NCI-H524 (cell line): ENCODE data around the gene GLOD5.
A peak's percentile ranks its signal among the peaks of the same experiment; 100 is the strongest.
"Not testable (repeated sequence)": the region's sequence is repeated elsewhere in the genome, so short reads cannot be mapped to it uniquely, and the experiment has no call there.

Source experiments
- DNase-seq, 2 experiments: peaks; one replicate each; lab custom pipeline; 2025; lab: John Stamatoyannopoulos, UW

The GLOD5 gene

DNA sequence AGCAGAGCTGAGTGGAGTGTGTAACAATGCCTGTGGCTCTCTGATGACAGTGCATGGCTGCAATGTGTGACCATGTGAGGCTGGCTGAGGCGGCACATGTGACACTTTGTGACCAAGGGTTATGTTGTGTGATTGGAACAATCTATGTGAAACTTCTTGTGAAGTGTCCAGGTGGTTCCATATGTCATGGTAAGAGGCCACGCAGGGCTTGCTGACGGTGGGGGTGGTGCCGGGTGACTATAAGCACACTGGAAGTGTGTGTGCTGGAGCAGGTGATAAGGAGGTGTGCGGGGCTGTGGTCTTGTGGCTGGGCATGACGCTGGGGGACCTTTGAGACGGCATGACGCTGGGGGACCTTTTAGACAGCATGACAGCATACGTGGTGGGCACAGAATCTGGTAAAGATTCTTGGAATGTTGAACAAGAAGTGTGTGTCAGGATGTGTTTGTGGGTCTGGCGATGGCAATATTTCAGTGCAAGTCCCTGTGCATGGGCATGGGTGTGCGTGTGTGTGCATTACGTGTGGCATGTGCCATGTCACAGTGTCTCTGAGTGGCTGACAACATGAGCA, 32.9 kb downstream of the GLOD5 start:
- DNase-seq, result no peak

DNA sequence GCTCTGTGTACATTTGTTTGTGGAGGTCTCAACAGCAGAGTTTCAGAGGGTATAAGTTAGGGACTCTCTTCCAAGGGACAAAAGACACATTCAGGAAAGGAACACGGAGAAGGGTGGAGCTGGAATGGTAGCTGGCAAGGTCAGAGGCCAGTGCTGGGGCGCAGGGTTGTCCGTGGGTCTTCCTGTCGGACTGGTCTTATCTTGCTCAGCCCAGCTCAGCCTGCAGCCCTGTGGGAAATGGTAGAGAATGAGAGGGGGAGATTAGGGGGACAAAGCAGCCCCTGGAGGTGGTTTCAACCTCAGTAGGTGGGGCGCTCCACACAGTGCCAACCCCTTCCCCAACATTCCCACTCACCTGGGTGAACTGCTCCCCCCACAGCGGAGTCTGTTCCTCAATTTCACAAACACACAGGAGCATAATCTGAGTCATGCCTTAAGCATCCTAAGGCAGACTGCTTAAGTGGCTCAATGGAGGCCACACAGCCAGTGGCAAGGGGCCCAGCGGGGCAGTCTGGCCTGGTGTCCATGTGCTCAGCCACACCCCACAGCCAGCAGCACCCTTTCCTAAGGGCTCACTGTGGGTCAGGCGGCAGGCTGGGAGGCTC, 33.5 kb downstream of the GLOD5 start:
- DNase-seq, result no peak

DNA sequence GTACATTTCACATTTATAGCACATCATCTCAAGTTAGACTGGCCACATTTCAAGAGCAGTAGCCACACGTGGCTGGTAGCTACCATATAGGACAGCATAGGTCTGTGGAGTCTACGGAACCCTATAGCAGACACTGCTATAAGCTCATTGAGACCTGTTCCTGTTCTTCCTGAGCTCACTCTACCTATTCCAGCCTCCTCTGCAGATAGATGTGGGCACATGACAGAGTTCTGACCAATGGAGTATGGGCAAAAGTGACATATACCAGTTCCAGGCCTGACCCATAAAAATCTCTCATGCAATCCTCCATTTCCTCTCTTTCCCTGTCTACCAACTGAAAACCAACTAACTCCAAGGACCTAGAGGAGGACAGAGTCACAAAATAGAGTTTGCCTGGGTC, 36.8 kb downstream of the GLOD5 start:
- no peak for DNase-seq

DNA sequence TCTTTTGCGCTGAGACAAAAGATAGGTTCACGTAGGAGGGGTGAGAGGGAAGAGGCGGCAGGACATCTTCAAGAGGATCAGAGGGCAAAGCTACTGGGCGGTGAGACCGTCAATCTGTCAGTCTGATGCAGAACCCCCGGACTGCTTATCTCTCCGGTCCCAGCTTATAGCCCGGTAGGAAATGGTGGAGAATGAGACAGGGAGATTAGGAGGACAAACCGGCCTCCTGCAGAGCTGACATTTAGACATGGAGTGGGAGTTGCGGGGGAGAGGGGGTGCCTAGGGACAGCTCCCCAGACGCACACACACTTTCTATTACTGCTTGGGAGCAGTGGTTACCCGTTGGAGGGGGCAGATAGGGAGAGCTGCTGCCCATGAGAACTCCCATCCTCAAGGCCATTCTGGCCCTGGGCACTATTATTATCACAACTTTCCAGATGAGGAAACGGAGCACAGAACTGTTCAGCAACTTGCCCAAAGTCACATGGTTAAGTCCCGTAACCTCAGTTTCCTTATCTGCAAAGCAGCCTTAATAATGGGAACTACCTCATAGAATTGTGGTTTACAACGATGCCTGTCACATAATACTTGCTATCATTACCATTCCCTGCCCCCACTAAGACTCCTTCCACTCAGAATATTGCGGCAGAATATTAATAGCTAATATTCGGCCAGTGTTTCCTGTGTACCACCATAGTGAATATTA, 39.2 kb downstream of the GLOD5 start:
- DNase-seq, result peak in 1 of 2 experiments; percentile 24

DNA sequence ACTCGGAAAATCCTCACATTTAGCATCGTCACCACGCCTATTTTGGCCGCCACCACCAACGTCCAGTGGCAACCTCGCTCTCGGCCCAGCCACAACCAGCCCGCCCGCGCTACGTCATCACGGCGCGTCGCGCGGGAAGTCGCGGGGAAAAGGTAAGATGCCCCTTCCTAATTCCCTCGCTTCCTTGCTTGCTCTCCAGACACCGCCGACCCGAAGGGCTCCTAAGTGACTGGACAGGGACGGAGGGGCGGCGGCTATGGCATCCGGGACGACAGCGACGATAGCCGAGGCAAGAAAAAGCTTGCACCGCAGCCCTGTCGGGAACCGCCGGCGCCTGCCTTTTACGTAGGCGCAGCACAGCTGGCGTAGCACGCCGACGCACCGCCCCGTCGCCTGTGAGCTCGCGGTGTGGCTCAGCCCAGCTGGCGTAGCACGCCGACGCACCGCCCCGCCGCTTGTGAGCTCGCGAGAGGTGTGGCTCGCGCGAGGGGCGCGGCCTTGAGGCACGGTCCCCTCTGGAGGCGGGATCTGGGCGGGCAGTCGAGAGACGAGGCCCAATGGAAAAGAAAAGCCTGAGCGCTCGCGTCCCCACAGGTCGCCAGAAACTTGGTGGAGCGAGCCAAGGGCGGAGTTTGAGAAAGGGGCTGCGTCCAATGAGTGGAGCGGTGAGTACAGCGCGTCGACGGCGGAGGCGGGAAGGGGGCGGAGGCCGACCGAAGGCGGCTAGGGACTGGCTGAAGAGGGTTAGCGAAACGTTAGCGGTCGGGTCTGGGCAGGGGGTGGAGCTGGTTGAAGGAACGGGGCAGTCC, 39.9 kb downstream of the GLOD5 start, which contains the start of gene HDAC6:
TSS of gene HDAC6 (plus strand) at position 788 of the 809 bp plus-strand sequence. CDS start 626 bp downstream, outside the sequence.
- peak; percentile 99 for DNase-seq

DNA sequence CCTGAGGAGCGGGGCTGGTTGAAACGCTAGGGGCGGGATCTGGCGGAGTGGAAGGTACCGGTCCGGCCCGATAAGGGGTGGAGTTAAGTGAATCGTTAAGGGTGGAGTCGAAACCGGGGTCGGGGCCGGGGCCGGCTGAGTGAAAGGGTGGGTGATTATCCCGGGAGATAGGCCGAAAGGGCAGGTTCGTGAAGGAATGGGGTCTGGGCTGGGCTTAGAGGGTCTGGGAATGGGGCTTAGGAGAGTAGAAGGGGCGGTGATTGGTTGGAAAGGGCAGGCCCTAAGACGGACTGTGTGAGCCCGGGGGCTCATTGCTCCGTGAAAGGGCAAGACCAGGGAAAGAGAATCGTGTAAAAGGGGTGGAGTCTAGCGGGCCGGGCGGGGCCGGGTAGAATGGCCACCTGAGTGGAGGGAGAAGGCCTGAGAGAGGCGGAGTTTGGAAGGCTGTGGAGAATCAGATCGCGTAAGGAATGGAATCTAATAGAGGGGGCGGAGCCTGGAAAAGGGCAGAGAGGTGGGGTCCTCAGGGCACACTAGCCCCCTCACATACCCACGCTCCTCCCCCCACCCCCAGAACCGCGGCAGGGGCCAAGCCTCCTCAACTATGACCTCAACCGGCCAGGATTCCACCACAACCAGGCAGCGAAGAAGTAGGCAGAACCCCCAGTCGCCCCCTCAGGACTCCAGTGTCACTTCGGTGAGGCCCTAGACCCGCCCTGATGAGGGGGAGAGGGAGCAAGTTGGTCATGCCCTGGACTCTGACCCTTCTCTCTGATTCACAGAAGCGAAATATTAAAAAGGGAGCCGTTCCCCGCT, 40.8 kb downstream of the GLOD5 start:
- DNase-seq, result peak; percentile 87 to 90

DNA sequence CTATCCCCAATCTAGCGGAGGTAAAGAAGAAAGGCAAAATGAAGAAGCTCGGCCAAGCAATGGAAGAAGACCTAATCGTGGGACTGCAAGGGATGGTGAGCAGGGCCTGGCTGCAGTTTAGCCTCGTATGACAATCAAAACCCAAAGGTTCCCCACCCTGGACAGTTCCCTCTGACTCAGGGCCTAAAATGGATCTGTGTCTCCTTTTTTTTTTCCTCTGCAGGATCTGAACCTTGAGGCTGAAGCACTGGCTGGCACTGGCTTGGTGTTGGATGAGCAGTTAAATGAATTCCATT, 41.3 kb downstream of the GLOD5 start:
- no peak for DNase-seq

DNA sequence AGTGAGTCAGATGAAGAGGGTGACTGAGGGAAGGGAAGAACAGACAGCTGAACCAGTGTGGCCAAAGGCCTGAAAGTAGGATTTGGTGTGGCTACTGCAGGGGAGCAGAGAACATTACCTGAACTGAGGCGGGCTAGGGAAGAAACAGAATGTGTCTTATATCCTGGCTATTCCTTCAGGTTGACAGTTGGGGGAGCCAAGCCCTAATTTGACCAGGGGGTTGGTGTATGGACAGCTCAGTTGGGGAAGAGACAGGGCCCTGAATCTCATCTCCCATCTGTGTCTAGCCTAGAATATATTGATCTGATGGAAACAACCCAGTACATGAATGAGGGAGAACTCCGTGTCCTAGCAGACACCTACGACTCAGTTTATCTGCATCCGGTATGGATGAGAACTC, 44.5 kb downstream of the GLOD5 start:
- DNase-seq, result peak in 1 of 2 experiments; percentile 5

DNA sequence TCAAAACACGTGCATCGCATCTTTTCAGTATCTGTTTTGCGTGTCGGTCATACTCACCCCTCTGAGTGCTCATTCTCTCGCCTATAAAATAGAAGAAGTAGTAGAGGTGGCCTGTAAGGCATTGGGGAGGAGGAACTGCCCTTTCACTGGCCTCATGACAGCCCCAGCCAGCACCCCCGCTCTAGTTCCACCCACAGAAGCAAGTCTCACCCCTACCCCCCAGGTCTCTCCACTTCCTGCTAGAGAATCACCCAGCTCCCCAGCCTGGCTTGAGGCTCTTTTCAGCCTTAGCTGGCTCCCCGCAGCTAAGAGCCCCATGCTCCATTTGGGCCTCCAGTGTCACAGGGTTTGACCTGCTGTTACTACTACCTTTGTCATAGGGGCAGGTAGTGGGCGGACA, 52.1 kb downstream of the GLOD5 start:
- DNase-seq, result no peak

DNA sequence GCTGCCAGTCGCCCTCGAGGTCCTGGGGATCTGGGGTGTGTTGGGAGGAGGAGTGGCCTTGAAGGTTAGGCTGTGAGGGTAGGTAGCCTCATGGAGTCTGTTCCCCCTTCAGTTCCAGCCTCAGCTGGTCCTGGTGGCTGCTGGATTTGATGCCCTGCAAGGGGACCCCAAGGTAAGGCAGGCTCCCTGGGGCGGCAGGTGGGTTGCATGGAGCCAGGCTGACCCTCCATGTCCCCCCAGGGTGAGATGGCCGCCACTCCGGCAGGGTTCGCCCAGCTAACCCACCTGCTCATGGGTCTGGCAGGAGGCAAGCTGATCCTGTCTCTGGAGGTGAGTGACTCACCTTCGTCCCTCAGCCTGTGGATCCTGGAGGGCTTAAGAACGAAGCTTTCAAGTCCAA, 53.2 kb downstream of the GLOD5 start:
- no peak for DNase-seq

DNA sequence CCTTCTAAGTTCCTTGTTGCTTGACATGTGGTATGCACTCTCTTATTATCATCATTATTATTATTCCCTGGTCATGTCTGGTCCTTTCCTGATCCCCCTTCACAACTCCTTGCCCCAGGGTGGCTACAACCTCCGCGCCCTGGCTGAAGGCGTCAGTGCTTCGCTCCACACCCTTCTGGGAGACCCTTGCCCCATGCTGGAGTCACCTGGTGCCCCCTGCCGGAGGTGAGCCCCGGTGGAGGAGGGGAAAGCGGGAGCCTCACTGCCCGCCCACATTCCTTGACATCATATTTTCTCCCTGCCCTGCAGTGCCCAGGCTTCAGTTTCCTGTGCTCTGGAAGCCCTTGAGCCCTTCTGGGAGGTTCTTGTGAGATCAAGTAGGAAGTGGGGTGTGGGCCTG, 53.7 kb downstream of the GLOD5 start:
- no peak for DNase-seq

DNA sequence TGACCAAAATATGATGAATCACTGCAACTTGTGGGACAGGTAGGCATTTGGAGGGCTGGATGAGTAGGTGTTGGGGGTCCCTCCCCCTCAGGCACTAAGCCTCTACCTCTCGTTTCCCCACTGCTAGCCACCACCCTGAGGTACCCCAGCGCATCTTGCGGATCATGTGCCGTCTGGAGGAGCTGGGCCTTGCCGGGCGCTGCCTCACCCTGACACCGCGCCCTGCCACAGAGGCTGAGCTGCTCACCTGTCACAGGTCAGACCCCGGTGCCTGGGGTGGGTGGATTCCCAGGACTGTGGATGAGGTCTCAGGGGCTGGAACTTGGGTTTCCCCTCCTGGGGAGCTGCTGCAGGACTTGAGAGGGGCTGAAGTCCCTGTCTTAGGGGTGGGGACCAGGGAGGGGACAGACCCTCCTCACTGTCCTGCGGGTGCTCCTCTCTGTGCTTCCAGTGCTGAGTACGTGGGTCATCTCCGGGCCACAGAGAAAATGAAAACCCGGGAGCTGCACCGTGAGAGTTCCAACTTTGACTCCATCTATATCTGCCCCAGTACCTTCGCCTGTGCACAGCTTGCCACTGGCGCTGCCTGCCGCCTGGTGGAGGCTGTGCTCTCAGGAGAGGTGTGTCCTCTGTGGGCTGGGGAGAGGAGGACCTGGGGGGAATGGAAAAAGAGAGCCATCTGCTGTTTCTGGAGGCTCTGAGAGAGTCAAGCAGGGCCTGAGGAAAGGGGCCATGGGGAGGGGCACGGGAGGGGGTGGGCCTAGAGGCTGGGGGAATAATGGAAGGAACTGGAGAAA, 54.7 kb downstream of the GLOD5 start:
- peak in 1 of 2 experiments; percentile 19 for DNase-seq

DNA sequence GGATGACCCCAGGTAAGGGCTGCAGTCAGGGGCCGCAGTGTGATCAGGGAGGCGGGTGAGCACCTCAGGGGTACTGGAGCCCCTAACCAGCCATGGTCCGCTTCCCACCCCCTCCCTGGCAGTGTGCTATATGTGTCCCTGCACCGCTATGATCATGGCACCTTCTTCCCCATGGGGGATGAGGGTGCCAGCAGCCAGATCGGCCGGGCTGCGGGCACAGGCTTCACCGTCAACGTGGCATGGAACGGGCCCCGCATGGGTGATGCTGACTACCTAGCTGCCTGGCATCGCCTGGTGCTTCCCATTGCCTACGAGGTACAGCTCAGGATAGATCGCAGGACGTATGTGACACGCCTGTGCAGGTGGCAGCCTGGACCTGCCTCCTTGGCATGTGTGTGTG, 56.6 kb downstream of the GLOD5 start:
- no peak for DNase-seq

DNA sequence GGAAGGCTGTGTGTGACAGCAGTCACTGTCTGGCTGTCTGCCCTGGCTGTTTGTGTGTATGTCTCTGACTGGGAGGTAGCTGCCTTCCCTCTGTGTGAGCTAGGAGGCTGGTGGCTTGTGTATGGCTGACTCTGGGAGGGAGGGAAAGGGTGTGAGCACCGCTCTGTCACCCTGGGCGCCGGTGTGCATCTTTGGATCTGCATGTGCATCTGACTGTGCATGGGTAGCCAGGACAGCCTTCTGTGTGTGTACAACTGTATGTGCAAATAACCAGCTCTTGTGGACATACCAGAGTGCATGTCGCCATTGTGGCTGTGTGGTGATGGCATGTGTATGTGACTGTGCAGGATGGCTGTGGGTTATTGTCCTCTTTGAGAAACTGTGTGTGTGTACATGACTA, 57.3 kb downstream of the GLOD5 start:
- no peak for DNase-seq

DNA sequence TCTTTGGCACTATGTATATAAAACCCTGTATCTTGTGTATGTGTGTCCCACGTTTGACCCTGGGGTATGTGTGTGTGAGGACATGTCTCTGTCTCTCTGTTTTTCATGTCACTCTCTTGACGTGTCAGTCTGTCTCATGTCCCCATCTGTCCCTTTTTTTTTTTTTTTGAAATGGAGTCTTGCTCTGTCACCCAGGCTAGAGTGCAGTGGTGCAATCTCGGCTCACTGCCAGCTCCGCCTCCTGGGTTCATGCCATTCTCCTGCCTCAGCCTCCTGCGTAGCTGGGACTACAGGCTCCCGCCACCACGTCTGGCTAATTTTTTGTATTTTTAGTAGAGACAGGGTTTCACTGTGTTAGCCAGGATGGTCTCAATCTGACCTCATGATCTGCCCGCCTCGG, 57.8 kb downstream of the GLOD5 start:
- not testable (repeated sequence) for DNase-seq

DNA sequence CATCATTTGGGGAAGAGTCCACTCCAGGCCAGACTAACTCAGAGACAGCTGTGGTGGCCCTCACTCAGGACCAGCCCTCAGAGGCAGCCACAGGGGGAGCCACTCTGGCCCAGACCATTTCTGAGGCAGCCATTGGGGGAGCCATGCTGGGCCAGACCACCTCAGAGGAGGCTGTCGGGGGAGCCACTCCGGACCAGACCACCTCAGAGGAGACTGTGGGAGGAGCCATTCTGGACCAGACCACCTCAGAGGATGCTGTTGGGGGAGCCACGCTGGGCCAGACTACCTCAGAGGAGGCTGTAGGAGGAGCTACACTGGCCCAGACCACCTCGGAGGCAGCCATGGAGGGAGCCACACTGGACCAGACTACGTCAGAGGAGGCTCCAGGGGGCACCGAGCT, 61.5 kb downstream of the GLOD5 start:
- no peak for DNase-seq
